RWPE2 (cell line): ENCODE measurements around the gene TARDBP.

Source experiments
- ATAC-seq: fragments of 200-7000 bp; cut with Tn5 transposase; 3 replicates; pipeline ENCODE4 v1.9.1; 2021; ENCODE audit warnings: low read depth
- DNase-seq: peaks from one replicate; pipeline ENCODE4 v3.0.0-alpha.2; 2020; ENCODE audit warnings: low spot score
- H3K27ac ChIP-seq: fragments of 450-650 bp; 2 replicates; pipeline ENCODE4 v1.5.1; 2017; ENCODE audit warnings: mild to moderate bottlenecking; ENCODE audit not compliant: poor library complexity, severe bottlenecking
- H3K27me3 ChIP-seq: fragments of 250-450 bp; sonication (Bioruptor Pico); 2 replicates; pipeline ENCODE4 v1.5.1; 2021; ENCODE audit warnings: mild to moderate bottlenecking, moderate library complexity; ENCODE audit not compliant: insufficient read depth, poor library complexity, severe bottlenecking
- H3K36me3 ChIP-seq: fragments of 250-450 bp; sonication (Bioruptor Pico); 2 replicates; pipeline ENCODE4 v1.5.1; 2020; ENCODE audit warnings: low read depth, mild to moderate bottlenecking, moderate library complexity
- H3K4me1 ChIP-seq: fragments of 250-450 bp; sonication (Bioruptor Pico); 2 replicates; pipeline ENCODE4 v1.5.1; 2021; ENCODE audit warnings: mild to moderate bottlenecking, moderate library complexity; ENCODE audit not compliant: insufficient read depth, poor library complexity, severe bottlenecking
- H3K4me3 ChIP-seq: fragments of 250-450 bp; sonication (Bioruptor Pico); 2 replicates; pipeline ENCODE4 v1.5.1; 2021; ENCODE audit warnings: mild to moderate bottlenecking, moderate library complexity; ENCODE audit not compliant: severe bottlenecking
- H3K9me3 ChIP-seq: fragments of 250-450 bp; sonication (Bioruptor Pico); 2 replicates; pipeline ENCODE4 v1.5.1; 2021; ENCODE audit warnings: mild to moderate bottlenecking, moderate library complexity; ENCODE audit not compliant: severe bottlenecking
- TF ChIP-seq, protein P1 (sequence below): fragments of 450-650 bp; IDR thresholded peaks from one replicate; pipeline ENCODE4 v1.5.1; 2017; ENCODE audit warnings: mild to moderate bottlenecking, moderate library complexity; ENCODE audit not compliant: poor library complexity, severe bottlenecking

The TARDBP gene

DNA sequence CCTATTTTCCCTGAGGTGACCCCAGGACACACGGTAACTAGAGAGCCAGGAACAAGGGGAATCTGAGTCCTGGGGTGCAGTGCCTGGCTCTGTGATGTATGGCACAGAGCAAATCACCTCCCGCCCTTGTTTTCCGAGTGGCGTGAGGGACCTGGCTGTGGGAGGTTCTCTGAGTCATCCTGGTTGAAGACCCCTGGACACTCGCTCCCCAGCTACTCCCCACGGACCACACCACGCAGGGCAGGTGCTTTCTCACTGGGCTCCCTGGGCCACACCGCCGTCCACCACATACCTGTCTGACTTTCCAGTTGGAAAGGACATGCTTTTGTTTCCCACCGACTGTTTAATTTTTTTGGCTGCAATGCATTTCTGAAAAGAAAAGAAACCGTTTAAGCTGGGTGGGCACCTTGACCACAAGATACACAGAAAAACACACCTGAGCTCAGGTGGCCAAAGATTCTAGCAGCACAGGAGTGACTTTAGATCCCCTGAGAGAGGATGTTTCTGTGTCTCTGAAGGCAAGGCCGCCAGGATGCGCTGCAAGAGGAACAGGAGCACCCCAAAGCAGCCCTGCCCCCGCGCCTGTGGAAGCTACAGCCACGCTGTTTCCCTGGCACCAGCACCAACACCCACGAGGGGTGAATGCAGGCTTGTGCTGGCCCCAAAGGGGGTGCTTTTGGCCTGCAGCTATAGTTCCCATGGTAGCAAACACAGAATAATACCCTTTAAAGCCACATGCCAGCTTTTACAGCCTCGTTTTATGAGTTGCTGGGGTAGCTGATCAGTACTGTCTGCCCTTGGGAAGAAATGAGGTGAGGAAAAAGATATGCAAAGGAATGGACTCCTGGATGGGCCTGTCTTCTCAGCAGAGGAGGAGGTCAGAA lies 55.5 kb downstream of the TARDBP start:
- Histone ChIP-seq H3K9me3 (no peaks in the 10 kb centered on the region), H3K4me3 (no peak overlapping the region), H3K4me1 (no peaks in the 10 kb centered on the region), H3K36me3 (peaks cover 81% of the 10 kb centered on the region), H3K27me3 (no peaks in the 10 kb centered on the region), H3K27ac (no peak overlapping the region)
- DNase-seq (peak; percentile 42), ATAC-seq (no peak)
- TF ChIP-seq, protein P1, sequence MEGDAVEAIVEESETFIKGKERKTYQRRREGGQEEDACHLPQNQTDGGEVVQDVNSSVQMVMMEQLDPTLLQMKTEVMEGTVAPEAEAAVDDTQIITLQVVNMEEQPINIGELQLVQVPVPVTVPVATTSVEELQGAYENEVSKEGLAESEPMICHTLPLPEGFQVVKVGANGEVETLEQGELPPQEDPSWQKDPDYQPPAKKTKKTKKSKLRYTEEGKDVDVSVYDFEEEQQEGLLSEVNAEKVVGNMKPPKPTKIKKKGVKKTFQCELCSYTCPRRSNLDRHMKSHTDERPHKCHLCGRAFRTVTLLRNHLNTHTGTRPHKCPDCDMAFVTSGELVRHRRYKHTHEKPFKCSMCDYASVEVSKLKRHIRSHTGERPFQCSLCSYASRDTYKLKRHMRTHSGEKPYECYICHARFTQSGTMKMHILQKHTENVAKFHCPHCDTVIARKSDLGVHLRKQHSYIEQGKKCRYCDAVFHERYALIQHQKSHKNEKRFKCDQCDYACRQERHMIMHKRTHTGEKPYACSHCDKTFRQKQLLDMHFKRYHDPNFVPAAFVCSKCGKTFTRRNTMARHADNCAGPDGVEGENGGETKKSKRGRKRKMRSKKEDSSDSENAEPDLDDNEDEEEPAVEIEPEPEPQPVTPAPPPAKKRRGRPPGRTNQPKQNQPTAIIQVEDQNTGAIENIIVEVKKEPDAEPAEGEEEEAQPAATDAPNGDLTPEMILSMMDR = no peak

DNA sequence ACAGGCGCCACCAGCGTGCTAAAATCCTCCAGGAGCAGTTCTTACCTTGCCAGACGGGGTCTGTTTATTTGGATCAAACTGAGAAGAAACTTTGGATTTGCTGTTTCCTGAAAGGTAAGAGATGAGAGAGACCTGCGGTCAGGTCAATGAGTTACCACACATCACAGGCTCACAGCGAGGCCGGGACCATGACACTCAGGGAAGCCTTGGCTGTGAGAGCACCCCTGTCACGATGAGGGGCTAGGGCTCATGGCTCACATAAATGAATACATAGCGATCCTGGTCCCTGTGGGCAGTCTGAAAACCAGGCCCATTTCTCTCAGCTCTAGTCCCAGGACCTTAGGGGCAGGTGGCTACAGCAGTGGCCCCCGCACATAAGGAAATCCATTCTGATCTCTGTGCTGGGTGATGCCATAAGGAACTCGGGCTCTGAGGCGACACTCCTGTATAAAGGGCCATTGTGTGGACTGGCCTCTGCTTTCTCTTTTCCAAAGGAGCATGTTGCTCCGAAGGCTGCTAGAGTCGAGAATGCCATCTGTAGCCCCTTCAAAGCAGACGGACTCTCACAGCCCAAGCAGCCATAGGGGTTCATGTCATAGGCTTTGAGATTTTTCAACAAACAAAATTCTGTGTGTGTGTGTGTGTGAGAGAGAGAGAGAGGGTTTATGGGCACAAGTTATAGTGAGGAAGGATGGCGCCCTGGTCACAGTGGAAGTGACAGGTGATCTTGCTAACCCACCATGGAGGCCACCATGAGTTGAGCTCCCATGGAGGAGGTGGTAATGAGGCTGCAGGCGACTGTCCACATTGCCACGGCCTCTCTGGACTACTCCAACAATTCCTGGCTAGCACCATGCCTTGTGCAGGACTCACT lies 56.4 kb downstream of the TARDBP start:
- H3K27me3 ChIP-seq = no peaks in the 10 kb centered on the region
- no peak overlapping the region for H3K4me3 ChIP-seq
- H3K27ac ChIP-seq = no peak overlapping the region
- DNase-seq = peak; percentile 38
- H3K36me3 ChIP-seq = peaks cover 86% of the 10 kb centered on the region
- TF ChIP-seq, protein P1 = no peak
- H3K4me1 ChIP-seq = no peaks in the 10 kb centered on the region
- H3K9me3 ChIP-seq = no peaks in the 10 kb centered on the region
- no peak for ATAC-seq

DNA sequence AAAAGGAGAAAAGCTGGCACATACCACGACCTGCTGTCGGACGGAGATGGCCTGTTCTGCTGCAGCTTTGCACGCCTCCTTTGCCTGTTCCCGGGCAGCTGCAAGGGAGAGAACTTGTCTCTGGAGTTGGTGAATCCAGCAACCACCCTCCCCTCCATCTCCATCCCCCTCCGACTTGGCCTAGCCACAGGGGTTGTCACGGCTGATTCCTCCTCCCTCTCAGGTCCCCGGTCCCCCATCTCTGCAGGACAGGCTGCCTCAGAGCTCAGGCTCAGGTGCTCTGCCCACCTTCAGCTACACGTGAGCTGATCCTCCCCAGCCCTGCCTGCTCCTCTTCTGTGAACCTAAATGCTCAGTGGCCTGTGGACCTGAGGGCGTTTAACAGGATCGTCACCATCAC lies 58.4 kb downstream of the TARDBP start:
- TF ChIP-seq, protein P1 = no peak
- ATAC-seq = no peak
- peak; percentile 41 for DNase-seq
- Histone ChIP-seq H3K27me3 (no peaks in the 10 kb centered on the region), H3K36me3 (peaks cover 92% of the 10 kb centered on the region), H3K27ac (no peak overlapping the region), H3K4me1 (no peaks in the 10 kb centered on the region), H3K9me3 (no peaks in the 10 kb centered on the region), H3K4me3 (no peak overlapping the region)

DNA sequence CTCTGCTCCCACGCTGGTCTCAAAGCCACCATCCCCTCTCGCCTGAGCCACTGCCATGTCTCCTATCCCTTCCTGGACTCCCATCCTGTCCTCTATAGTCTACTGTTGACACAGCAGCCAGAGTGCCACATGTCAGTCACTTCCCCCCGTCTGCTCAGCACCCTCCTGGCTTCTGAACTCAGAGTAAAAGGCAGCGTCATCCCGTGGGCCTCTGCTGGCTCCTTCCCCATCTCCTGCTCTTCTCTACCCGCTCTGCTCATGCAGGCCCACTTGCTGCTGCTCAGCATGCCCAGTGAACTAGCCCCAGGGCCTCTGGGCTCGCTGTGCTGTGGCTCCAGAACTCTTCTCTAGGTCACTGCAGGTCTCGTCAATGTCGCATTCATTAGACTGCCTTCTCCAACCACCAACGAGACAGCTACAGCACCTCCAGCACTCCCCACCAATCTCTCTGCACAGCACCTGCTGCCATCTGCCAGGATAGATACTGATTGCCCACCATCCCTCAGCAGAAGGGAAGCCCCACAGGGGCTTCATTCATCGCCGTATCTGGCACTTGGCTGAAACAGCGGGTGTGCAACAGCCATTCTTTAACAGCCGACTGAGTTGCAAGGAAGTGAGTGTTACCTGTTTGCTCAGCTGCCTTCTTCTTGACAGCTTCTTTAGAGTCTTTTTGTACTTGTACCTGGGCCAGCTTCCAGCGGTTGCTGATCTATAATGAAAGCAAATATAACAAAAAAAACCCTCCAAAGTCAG lies 59.2 kb downstream of the TARDBP start:
- Histone ChIP-seq H3K27ac (no peak overlapping the region), H3K4me3 (no peak overlapping the region), H3K4me1 (no peaks in the 10 kb centered on the region), H3K27me3 (no peaks in the 10 kb centered on the region), H3K9me3 (no peaks in the 10 kb centered on the region), H3K36me3 (peaks cover 91% of the 10 kb centered on the region)
- ATAC-seq (0 out of 3 replicates have a peak, but pooled peaks have one; percentile 10), DNase-seq (peak; percentile 14)
- TF ChIP-seq, protein P1 = no peak
